Measurements from ENCODE around the gene ZYX.
"Not testable (repeated sequence)": the region's sequence is repeated elsewhere in the genome, so short reads cannot be mapped to it uniquely, and the experiment has no call there.

The ZYX gene

GRCh38 chr7:143424476-143424875 is 43.3 kb downstream of the ZYX start:
- DNase-seq, result not testable (repeated sequence)

GRCh38 chr7:143426479-143427142 is 45.5 kb downstream of the ZYX start:
- DNase-seq, result no peak

GRCh38 chr7:143429770-143430698 is 48.9 kb downstream of the ZYX start:
- DNase-seq, result no peak

- DNase-seq, result no peak
Observed at GRCh38 chr7:143431109-143431508, 50.0 kb downstream of the ZYX start.

- DNase-seq, result no peak
Observed at GRCh38 chr7:143433759-143434158, 52.6 kb downstream of the ZYX start.

- DNase-seq, result no peak
Observed at GRCh38 chr7:143434660-143435059, 53.5 kb downstream of the ZYX start.

GRCh38 chr7:143435266-143435665 is 54.1 kb downstream of the ZYX start:
- no peak for DNase-seq

- no peak for DNase-seq
Observed at GRCh38 chr7:143436325-143436946, 55.3 kb downstream of the ZYX start.

- DNase-seq, result no peak
Observed at GRCh38 chr7:143437578-143437977, 56.4 kb downstream of the ZYX start.

- DNase-seq, result no peak
Observed at GRCh38 chr7:143439866-143440265, 58.7 kb downstream of the ZYX start.

All from NCI-H2081 (cell line).